H1 (cell line): ENCODE measurements around the gene CYSRT1. TPM values are rescaled to one million over a fixed set of nuclear protein-coding genes. Genes with fewer than 3 reads are reported as not detected.

Experiments
- CHD1 ChIP-seq: IDR thresholded peaks from 2 replicates; pipeline ENCODE4 v1.6.1; 2012; ENCODE audit warnings: low read depth, low read length, improper control_type of control experiment
- CHD2 ChIP-seq: IDR thresholded peaks from 2 replicates; pipeline ENCODE4 v1.6.1; 2012; ENCODE audit warnings: low read length, improper control_type of control experiment
- NANOG ChIP-seq: IDR thresholded peaks from 2 replicates; pipeline ENCODE4 v1.6.1; 2011; ENCODE audit warnings: low read length, low read depth, mild to moderate bottlenecking, inconsistent platforms; ENCODE audit not compliant: insufficient read depth, poor library complexity, severe bottlenecking
- SIN3A ChIP-seq, 2 experiments: IDR thresholded peaks in 1 of 2; conservative IDR thresholded peaks in 1 of 2; 2 replicates each; pipeline ENCODE4 v1.6.1; 2011 to 2012; ENCODE audit warnings: low read length in 2 of 2, improper control_type of control experiment in 1 of 2, low read depth in 1 of 2, mild to moderate bottlenecking in 1 of 2
- TAF7 ChIP-seq: optimal IDR thresholded peaks from 2 replicates; pipeline ENCODE3; 2011; ENCODE audit warnings: low read depth, mild to moderate bottlenecking, inconsistent platforms, low read length, moderate library complexity, borderline replicate concordance
- TEAD4 ChIP-seq: IDR thresholded peaks from 2 replicates; pipeline ENCODE4 v1.6.1; 2012; ENCODE audit warnings: low read depth, low read length, inconsistent platforms, mixed read lengths
- polyA plus RNA-seq, 7 experiments: library from polyadenylated mRNA; depleted of rRNA in 3 of 7; stranded (reverse) in 5 of 7; unstranded in 2 of 7; fragments of >200 nt in 5 of 7; fragments of 200-250 nt in 2 of 7; gene quantifications; 1 replicate in 5 of 7; 2 replicates in 1 of 7; 4 replicates in 1 of 7; pipeline versions ENCODE4 v1.2.1 to v1.2.3, GENCODE V29; 2011 to 2013; ENCODE audit warnings: missing spikeins in 2 of 7, mixed read lengths in 2 of 7
- total RNA-seq: library from RNA; stranded (reverse); fragmentation: NEBNext Ultra II Directional; extraction: Animal tissue kit (Norgen Biotek cat#: 25700); gene quantifications from 2 replicates; pipeline ENCODE4 v1.2.1, GENCODE V29; 2021
- TF ChIP-seq, protein P1 (sequence below): IDR thresholded peaks from 2 replicates; pipeline ENCODE4 v1.6.1; 2012; ENCODE audit warnings: inconsistent platforms
- TF ChIP-seq, protein P2 (sequence below): fragments of 300-600 bp; sonication (generic); IDR thresholded peaks from 2 replicates; pipeline ENCODE4 v1.7.1; 2012; ENCODE audit warnings: low read length, moderate library complexity, mild to moderate bottlenecking, inconsistent platforms; ENCODE audit not compliant: insufficient replicate concordance

CYSRT1 gene
- total and polyA plus RNA-seq, 2 of the 8 experiments (the other 6 are each of a cell fraction or from before 2014, with no cell fraction given) = 1.0 to 6.5 TPM

DNA sequence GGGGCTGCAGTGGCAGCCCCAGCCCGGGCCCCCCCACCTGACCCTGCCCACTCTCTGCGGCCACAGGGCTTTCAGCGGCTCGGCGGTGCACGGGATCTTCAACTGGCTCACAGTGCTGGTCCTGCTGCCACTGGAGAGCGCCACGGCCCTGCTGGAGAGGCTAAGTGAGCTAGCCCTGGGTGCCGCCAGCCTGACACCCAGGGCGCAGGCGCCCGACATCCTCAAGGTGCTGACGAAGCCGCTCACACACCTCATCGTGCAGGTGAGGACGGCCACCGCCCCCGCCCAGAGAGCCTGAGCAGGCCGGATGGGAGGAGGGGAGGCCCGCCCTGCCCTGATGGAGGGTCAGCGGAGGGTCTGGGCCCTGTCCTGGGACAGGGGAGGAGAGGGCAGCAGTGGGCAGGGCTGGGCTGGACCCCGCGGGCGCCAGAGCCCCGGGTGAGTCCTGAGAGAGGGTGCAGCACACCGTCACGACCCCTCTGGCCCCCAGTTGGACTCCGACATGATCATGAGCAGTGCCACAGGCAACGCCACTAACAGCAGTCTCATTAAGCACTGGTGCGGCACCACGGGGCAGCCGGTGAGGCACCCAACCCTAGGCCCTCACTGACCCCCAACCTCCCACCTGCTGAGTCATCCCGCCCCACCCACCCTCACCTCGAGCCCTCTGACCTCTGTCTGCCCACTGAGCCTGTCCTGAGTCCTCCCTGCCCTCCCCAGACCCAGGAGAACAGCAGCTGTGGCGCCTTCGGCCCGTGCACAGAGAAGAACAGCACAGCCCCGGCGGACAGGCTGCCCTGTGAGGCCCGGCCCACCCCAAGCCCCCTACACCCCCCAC is 8.4 kb downstream of the CYSRT1 start (continued):
- TF ChIP-seq, protein P1, sequence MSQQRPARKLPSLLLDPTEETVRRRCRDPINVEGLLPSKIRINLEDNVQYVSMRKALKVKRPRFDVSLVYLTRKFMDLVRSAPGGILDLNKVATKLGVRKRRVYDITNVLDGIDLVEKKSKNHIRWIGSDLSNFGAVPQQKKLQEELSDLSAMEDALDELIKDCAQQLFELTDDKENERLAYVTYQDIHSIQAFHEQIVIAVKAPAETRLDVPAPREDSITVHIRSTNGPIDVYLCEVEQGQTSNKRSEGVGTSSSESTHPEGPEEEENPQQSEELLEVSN = no peak
- TF ChIP-seq, protein P2, sequence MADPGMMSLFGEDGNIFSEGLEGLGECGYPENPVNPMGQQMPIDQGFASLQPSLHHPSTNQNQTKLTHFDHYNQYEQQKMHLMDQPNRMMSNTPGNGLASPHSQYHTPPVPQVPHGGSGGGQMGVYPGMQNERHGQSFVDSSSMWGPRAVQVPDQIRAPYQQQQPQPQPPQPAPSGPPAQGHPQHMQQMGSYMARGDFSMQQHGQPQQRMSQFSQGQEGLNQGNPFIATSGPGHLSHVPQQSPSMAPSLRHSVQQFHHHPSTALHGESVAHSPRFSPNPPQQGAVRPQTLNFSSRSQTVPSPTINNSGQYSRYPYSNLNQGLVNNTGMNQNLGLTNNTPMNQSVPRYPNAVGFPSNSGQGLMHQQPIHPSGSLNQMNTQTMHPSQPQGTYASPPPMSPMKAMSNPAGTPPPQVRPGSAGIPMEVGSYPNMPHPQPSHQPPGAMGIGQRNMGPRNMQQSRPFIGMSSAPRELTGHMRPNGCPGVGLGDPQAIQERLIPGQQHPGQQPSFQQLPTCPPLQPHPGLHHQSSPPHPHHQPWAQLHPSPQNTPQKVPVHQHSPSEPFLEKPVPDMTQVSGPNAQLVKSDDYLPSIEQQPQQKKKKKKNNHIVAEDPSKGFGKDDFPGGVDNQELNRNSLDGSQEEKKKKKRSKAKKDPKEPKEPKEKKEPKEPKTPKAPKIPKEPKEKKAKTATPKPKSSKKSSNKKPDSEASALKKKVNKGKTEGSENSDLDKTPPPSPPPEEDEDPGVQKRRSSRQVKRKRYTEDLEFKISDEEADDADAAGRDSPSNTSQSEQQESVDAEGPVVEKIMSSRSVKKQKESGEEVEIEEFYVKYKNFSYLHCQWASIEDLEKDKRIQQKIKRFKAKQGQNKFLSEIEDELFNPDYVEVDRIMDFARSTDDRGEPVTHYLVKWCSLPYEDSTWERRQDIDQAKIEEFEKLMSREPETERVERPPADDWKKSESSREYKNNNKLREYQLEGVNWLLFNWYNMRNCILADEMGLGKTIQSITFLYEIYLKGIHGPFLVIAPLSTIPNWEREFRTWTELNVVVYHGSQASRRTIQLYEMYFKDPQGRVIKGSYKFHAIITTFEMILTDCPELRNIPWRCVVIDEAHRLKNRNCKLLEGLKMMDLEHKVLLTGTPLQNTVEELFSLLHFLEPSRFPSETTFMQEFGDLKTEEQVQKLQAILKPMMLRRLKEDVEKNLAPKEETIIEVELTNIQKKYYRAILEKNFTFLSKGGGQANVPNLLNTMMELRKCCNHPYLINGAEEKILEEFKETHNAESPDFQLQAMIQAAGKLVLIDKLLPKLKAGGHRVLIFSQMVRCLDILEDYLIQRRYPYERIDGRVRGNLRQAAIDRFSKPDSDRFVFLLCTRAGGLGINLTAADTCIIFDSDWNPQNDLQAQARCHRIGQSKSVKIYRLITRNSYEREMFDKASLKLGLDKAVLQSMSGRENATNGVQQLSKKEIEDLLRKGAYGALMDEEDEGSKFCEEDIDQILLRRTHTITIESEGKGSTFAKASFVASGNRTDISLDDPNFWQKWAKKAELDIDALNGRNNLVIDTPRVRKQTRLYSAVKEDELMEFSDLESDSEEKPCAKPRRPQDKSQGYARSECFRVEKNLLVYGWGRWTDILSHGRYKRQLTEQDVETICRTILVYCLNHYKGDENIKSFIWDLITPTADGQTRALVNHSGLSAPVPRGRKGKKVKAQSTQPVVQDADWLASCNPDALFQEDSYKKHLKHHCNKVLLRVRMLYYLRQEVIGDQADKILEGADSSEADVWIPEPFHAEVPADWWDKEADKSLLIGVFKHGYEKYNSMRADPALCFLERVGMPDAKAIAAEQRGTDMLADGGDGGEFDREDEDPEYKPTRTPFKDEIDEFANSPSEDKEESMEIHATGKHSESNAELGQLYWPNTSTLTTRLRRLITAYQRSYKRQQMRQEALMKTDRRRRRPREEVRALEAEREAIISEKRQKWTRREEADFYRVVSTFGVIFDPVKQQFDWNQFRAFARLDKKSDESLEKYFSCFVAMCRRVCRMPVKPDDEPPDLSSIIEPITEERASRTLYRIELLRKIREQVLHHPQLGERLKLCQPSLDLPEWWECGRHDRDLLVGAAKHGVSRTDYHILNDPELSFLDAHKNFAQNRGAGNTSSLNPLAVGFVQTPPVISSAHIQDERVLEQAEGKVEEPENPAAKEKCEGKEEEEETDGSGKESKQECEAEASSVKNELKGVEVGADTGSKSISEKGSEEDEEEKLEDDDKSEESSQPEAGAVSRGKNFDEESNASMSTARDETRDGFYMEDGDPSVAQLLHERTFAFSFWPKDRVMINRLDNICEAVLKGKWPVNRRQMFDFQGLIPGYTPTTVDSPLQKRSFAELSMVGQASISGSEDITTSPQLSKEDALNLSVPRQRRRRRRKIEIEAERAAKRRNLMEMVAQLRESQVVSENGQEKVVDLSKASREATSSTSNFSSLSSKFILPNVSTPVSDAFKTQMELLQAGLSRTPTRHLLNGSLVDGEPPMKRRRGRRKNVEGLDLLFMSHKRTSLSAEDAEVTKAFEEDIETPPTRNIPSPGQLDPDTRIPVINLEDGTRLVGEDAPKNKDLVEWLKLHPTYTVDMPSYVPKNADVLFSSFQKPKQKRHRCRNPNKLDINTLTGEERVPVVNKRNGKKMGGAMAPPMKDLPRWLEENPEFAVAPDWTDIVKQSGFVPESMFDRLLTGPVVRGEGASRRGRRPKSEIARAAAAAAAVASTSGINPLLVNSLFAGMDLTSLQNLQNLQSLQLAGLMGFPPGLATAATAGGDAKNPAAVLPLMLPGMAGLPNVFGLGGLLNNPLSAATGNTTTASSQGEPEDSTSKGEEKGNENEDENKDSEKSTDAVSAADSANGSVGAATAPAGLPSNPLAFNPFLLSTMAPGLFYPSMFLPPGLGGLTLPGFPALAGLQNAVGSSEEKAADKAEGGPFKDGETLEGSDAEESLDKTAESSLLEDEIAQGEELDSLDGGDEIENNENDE = no peak
- TF ChIP-seq CHD2 (no peak), SIN3A (conservative IDR thresholded peaks at IDR 0.05 in 1 of 2, IDR thresholded peaks at IDR 0.05 in 1 of 2; ENCODE audit: low read depth in 1 of 2, low read length in 2 of 2) (no peak), TAF7 (no peak), TEAD4 (no peak), CHD1 (no peak), NANOG (no peak)
